Thyroid gland (tissue), 4 donors: Measurements from ENCODE around the gene SYNGR4. TPM values are rescaled to one million over a fixed set of nuclear protein-coding genes. Genes with fewer than 3 reads are reported as not detected.

Experiments used
- DNase-seq, 2 donors: peaks; one replicate each; pipeline ENCODE4 v3.0.0-alpha.2; 2019
- H3K27ac ChIP-seq, 3 donors: fragments of 200-600 bp; sonication (generic); 1 replicate in 2 of 3; 2 replicates in 1 of 3; pipeline ENCODE4 v1.5.1; 2016 to 2019; ENCODE audit warnings: mild to moderate bottlenecking in 1 of 3, moderate library complexity in 1 of 3
- H3K27me3 ChIP-seq: fragments of 200-600 bp; sonication (generic); one replicate; pipeline ENCODE4 v1.5.1; 2019
- H3K36me3 ChIP-seq, 2 donors: fragments of 200-600 bp; sonication (generic); one replicate each; pipeline ENCODE4 v1.5.1; 2016 to 2019
- H3K4me1 ChIP-seq, 2 donors: fragments of 200-600 bp; sonication (generic); one replicate each; pipeline ENCODE4 v1.5.1; 2017 to 2019
- H3K4me3 ChIP-seq, 3 donors: fragments of 200-600 bp; sonication (generic); replicated peaks in 1 of 3; 1 replicate in 2 of 3; 2 replicates in 1 of 3; pipeline ENCODE4 v1.5.1; 2016; ENCODE audit warnings: mild to moderate bottlenecking in 1 of 3
- H3K9me3 ChIP-seq: fragments of 200-600 bp; sonication (generic); one replicate; pipeline ENCODE4 v1.5.1; 2017
- POLR2A ChIP-seq, 2 donors: fragments of 450-650 bp; IDR thresholded peaks; one replicate each; pipeline ENCODE4 v1.6.1; 2017; ENCODE audit warnings: antibody characterized with exemption in 2 of 2, mild to moderate bottlenecking in 2 of 2, moderate library complexity in 1 of 2
- WGBS, 2 donors: methylation state at CpG; one replicate each; pipeline ENCODE4 v1.1.5; 2017; 5-methylcytosine and 5-hydroxymethylcytosine counted together
- intact Hi-C: fragments of 100-400 bp; cut with DNase I; formaldehyde crosslinking; loops from one replicate; pipeline ENCODE4 v1.15.1; 2023
- total RNA-seq, 4 donors: library from RNA; depleted of rRNA; stranded (reverse); fragments of >200 nt; gene quantifications; one replicate each; pipeline ENCODE4 v1.2.3, GENCODE V29; 2016
- TF ChIP-seq, protein P1 (sequence below), 6 experiments: fragments of 200-600 bp in 3 of 6; fragments of 450-650 bp in 3 of 6; sonication (generic) in 3 of 6; IDR thresholded peaks; one replicate each; pipeline ENCODE4 v1.5.1; 2016 to 2019; ENCODE audit warnings: antibody characterized with exemption in 6 of 6, mild to moderate bottlenecking in 2 of 6, inconsistent platforms in 1 of 6, moderate library complexity in 1 of 6

SYNGR4 gene
- total RNA-seq, 4 donors from 2014 or later: not detected

GRCh38 chr19:48321372-48321621 is 42.9 kb upstream of the SYNGR4 start:
- intact Hi-C loops: no loop called here

DNA sequence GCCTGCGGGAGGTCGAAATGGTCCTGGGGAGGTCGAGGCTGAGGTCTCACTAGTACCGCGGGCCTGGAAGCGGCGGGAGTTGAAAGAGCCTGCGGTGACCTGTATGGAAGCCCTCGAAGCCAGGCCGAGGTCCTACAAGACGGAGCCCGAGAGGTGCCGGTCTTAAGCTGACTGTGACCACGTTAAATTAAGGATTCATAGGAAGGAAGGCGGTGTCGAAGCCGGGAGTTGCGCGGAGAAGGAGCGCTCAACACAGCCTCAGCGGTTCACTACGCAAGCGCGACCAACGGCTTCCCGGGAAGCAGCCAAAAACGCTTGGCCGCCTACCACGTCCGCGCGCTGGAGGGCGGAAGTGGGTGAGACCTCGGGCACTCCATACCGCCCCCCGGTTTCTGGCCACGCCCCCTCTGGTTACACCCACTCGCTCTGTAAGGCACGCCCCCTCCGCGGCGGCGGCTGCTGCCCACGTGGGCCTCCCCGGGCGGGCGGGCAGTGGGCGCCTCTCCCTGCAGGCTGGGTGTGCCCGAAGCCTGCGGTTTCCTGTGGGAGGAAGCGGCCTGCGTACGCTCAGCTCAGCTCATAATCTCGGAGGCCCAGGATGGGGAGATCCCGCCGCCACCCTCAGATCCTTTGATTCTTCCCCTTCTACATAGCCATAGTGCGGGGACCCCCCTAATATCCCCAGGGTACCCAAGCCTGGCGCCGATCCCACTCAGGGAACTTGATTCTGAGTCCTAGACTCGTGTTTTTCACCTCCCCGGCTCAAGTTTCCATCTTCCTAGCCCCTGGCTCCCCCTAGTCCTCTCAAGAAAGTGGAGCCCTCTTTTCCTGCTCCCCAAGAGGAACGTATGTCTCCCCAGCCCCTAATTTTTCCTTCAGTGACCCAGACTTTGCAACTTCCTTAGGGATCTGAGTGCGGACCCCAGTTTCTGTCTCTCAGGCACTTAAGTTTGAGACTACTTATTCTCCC is 42.3 kb upstream of the SYNGR4 start:
- H3K9me3 ChIP-seq: no peaks in the 10 kb centered on the region
- peaks cover 27 to 60% of the 10 kb centered on the region in 2 donors for H3K4me1 ChIP-seq
- WGBS, 2 donors: 4 to 6% methylated on average over 26 to 39 of the region's 63 CpGs
- H3K27me3 ChIP-seq: no peaks in the 10 kb centered on the region
- no peaks in the 10 kb centered on the region for H3K36me3 ChIP-seq
- H3K4me3 ChIP-seq: peak overlapping the region in 2 of 3 donors; percentile 24 to 36
- TF ChIP-seq POLR2A (IDR thresholded peaks at IDR 0.05): peak in 1 of 2 donors; percentile 91
- TF ChIP-seq, protein P1, sequence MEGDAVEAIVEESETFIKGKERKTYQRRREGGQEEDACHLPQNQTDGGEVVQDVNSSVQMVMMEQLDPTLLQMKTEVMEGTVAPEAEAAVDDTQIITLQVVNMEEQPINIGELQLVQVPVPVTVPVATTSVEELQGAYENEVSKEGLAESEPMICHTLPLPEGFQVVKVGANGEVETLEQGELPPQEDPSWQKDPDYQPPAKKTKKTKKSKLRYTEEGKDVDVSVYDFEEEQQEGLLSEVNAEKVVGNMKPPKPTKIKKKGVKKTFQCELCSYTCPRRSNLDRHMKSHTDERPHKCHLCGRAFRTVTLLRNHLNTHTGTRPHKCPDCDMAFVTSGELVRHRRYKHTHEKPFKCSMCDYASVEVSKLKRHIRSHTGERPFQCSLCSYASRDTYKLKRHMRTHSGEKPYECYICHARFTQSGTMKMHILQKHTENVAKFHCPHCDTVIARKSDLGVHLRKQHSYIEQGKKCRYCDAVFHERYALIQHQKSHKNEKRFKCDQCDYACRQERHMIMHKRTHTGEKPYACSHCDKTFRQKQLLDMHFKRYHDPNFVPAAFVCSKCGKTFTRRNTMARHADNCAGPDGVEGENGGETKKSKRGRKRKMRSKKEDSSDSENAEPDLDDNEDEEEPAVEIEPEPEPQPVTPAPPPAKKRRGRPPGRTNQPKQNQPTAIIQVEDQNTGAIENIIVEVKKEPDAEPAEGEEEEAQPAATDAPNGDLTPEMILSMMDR (IDR thresholded peaks at IDR 0.05): peak in 1 of 6 experiments; percentile 6
- H3K27ac ChIP-seq: peak overlapping the region; percentile 97 to 98 (median 98)
- DNase-seq: peak; percentile 98 to 99
- intact Hi-C loops: no loop called here

More at GRCh38 chr19:48321372-48321621, 42.9 kb upstream of the SYNGR4 start:
- TF ChIP-seq POLR2A (IDR thresholded peaks at IDR 0.05): no peak
- TF ChIP-seq, protein P1 (IDR thresholded peaks at IDR 0.05): no peak
- H3K36me3 ChIP-seq: no peaks in the 10 kb centered on the region
- H3K4me1 ChIP-seq: peaks cover 30 to 55% of the 10 kb centered on the region in 2 donors
- WGBS, 2 donors: 2 to 4% methylated on average over 15 to 16 of the region's 22 CpGs
- no peaks in the 10 kb centered on the region for H3K27me3 ChIP-seq
- no peaks in the 10 kb centered on the region for H3K9me3 ChIP-seq
- peak overlapping the region; percentile 97 to 98 (median 98) for H3K27ac ChIP-seq
- peak overlapping the region in 2 of 3 donors; percentile 24 to 36 for H3K4me3 ChIP-seq
- DNase-seq: peak; percentile 99

DNA sequence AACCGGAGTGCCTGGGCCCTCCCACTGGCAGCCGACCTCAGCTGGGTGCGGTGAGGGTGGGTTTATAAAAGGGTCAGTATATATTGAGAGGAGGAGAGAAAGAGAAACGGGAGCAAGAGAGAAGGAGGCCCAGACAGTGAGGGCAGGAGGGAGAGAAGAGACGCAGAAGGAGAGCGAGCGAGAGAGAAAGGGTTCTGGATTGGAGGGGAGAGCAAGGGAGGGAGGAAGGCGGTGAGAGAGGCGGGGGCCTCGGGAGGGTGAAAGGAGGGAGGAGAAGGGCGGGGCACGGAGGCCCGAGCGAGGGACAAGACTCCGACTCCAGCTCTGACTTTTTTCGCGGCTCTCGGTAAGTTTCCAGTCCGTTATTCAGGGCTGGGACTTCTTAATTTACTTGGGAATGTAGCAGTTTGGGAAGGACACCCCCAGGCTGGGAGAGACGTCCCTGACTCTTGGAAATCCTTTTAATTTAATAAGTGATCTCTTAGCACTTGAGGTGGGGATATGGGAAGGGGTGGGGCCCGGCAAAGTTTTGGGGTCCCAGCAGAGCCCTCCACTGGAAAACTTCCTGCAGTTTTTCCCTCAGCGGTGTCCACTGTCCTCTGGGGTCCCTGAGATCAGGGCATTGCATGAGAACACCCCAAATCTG is 38.8 kb upstream of the SYNGR4 start, which contains the start of gene EMP3:
EMP3 (plus strand) TSS at position 288 of the 646 bp plus-strand sequence. CDS start 1,293 bp downstream, outside the sequence.
- TF ChIP-seq POLR2A (IDR thresholded peaks at IDR 0.05): peak in 1 of 2 donors; percentile 51
- TF ChIP-seq, protein P1 (IDR thresholded peaks at IDR 0.05): no peak
- Histone ChIP-seq H3K27ac (peak within 1 kb of the TSS; percentile 68 to 87 (median 72)), H3K4me3 (peak within 1 kb of the TSS in 2 of 3 donors; percentile 22 to 28), H3K27me3 (no peaks in the 10 kb centered on the region), H3K4me1 (peaks cover 20 to 53% of the 10 kb centered on the region in 2 donors), H3K36me3 (no peaks in the 10 kb centered on the region), H3K9me3 (no peaks in the 10 kb centered on the region)
- intact Hi-C loops: no loop called here
- peak; percentile 77 to 81 for DNase-seq
- 3 to 5% methylated on average over 22 of the region's 22 CpGs for WGBS, 2 donors

- WGBS, 2 donors: 75 to 77% methylated on average over 15 of the region's 15 CpGs
- H3K9me3 ChIP-seq: no peaks in the 10 kb centered on the region
- intact Hi-C loops: no loop called here
- no peak overlapping the region for H3K4me3 ChIP-seq
- TF ChIP-seq, protein P1 (IDR thresholded peaks at IDR 0.05): no peak
- no peak for TF ChIP-seq POLR2A (IDR thresholded peaks at IDR 0.05)
- no peaks in the 10 kb centered on the region for H3K36me3 ChIP-seq
- no peak for DNase-seq
- H3K4me1 ChIP-seq: peaks cover 25 to 50% of the 10 kb centered on the region in 2 donors
- H3K27me3 ChIP-seq: no peaks in the 10 kb centered on the region
- peak overlapping the region in 2 of 3 donors; percentile 89 to 93 for H3K27ac ChIP-seq
Measured at GRCh38 chr19:48329167-48329891, 34.8 kb upstream of the SYNGR4 start.
